Ishikawa (cell line): Measurements from ENCODE around the gene F12.

Experiments used
- CEBPB ChIP-seq: IDR thresholded peaks from 2 replicates; pipeline ENCODE4 v1.6.1; 2012
- EP300 ChIP-seq: IDR thresholded peaks from 2 replicates; pipeline ENCODE4 v1.6.1; 2012; ENCODE audit warnings: borderline replicate concordance
- FOXM1 ChIP-seq: IDR thresholded peaks from 2 replicates; pipeline ENCODE4 v1.6.1; 2012; ENCODE audit warnings: low read depth, borderline replicate concordance
- MAX ChIP-seq: IDR thresholded peaks from 2 replicates; pipeline ENCODE4 v1.6.1; 2012
- TAF1 ChIP-seq: IDR thresholded peaks from 2 replicates; pipeline ENCODE4 v1.6.1; 2012; ENCODE audit warnings: low read depth, mild to moderate bottlenecking
- TCF12 ChIP-seq: IDR thresholded peaks from 2 replicates; pipeline ENCODE4 v1.6.1; 2012; ENCODE audit warnings: low read depth
- YY1 ChIP-seq: IDR thresholded peaks from 2 replicates; pipeline ENCODE4 v1.6.1; 2012; ENCODE audit warnings: low read depth

GRCh38 chr5:177353093-177353492, 56.3 kb downstream of the F12 start:
- TF ChIP-seq EP300 (no peak), MAX (no peak), FOXM1 (no peak), TAF1 (no peak), YY1 (no peak), CEBPB (no peak), TCF12 (no peak)
